NCI-H2171 treated with DMSO at 0.1 percent for 48 hours (cell line): Measurements from ENCODE around the gene THY1.
"Not testable (repeated sequence)": the region's sequence is repeated elsewhere in the genome, so short reads cannot be mapped to it uniquely, and the experiment has no call there.

Experiments
- DNase-seq: peaks from one replicate; lab custom pipeline; 2025; lab: John Stamatoyannopoulos, UW

The THY1 gene

DNA sequence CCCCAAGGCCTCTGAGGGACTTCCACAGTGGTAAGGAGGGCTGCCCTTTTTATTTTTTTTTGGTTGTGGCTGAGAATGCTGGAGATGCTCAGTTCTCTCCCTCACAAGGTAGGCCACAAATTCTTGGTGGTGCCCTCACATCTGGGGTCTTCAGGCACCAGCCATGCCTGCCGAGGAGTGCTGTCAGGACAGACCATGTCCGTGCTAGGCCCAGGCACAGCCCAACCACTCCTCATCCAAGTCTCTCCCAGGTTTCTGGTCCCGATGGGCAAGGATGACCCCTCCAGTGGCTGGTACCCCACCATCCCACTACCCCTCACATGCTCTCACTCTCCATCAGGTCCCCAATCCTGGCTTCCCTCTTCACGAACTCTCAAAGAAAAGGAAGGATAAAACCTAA is 4.2 kb downstream of the THY1 start:
- no peak for DNase-seq

DNA sequence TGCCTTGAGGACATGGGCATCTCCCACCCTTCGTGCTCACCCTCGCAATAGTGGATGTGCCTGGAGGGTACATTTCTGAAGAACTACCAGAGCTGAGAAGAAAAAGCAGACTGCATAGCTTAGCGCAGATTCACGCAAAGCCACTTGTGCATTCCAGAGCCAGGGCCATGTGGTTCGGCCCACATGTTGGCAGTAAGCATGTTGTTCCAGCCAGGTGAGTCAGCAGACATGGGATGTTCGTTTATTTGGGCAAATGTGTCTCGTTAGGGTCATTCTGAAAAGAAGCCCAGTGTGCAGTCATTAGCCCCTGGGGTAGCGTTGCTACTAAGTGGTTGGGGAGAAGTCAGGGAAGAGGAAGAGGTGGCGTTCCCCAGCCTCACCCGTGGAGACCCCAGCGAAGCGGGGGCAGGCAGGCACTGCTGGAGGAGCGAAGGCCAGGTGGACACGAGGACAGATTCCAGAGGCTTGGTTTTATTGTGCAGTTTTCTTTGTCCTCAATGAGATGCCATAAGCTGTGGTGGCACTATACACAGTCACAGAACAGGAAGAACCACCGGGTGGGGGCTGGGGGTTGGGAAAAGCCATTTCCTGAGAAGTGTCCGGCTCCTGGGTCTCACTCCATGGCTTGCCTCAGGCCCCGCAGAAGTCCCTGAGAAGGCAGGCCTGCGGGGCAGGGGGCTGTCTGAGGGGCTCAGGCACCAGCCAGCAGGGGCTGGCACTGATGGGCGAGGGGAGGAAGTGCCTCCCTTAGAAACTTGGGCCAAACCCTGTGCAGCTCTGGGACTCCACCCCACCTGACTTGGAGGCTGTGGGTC is 5.0 kb downstream of the THY1 start:
- no peak for DNase-seq

DNA sequence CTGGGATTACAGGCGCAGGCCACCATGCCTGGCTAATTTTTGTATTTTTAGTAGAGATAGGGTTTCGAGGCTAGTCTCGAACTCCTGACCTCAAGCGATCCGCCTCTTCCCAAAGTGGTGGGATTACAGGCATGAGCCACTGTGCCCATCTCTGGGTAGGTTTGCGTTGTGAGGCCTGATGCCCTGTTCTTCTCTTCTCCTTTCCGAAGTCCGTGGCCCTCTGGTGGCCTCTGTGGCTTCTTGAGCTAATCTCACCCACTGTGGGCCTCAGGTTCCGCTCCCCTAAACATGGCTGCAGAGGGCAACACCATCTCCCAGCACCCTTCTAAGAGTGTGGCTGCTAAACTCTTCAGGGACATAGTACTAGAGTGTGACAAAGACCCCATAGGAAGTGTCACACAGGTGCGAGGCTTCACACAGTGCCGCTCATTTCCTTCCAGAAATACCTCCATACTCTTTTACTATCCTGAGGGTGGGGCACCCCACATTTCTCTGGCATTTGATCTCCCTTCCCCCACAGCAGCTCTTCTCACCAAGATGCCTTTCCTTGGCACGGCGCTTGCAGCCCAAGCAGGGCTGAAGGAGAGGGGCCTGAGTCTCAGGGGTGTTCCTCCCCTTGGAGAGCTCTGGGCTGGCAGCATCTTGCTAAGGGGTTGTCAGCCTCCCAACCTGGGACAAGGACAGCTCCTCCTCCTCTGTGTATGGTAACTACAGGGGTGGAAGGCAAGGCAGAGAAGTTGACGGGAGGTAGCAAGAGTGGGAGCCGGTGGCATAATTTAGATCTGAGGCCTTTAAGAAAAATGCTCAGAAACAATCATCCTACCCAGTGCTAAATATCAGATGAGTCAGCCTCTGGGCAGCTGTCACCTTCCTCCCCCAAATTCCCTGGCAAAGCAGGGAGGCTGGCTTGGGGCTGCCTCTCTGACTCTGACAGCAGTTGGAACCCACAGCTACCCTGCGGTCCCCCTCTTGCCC is 6.1 kb downstream of the THY1 start:
- DNase-seq = no peak

DNA sequence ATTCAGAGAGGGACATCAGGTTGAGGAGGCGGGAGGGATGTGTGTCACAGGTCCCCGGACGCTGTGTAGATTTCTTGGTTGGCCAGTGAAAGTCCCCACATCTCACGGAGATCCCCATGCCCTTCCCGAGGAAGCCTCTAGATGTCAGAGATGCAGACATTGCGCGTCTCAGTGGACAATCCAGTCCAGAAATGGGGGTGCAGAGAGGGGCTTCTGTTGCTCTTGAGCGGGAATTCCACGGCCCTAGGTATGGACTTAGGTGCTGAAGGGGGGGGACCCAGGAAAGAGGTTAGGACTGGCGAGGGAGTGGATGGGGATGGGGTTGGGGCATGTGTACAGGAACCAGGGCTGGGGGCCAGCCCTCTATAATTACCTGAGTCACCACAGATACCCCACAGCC is 7.0 kb downstream of the THY1 start:
- DNase-seq = no peak

DNA sequence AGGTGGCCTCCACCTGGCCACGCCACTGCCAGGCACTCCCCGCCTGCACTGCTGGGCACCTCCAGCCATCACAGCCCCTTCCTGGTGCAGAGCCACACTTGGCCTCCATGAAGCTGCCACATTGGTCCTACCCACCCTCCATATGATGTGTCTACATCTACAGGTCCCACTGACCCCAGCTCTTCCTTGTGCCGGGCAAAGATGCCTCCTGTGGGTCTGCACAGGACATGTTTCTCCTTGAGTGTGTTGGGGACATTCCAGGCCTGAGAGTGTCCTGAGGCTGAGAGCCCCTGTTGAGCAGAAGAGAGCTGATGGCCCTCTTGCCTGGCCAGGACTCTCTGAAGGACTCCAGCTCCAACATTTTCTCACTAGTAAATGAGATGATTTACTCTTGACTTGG is 7.5 kb downstream of the THY1 start:
- DNase-seq = no peak

DNA sequence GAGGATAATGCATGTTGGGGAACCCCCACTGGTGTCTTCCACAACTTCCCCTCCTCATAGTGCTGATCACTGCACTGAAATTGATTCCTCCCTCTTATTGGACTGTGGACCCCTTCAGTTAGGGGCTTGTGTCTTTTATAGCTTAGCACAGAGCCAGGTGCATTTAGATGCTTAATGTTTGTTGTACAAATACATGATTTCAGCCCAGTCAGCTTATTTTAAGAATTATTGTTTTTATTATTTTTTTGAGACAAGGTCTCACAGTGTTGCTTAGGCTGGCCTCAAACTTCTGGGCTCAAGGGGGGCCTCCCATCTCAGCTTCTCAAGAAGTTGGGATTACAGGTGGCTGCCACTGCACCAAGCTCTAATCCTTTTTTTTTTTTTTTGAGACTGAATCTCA is 8.2 kb downstream of the THY1 start:
- DNase-seq = no peak

DNA sequence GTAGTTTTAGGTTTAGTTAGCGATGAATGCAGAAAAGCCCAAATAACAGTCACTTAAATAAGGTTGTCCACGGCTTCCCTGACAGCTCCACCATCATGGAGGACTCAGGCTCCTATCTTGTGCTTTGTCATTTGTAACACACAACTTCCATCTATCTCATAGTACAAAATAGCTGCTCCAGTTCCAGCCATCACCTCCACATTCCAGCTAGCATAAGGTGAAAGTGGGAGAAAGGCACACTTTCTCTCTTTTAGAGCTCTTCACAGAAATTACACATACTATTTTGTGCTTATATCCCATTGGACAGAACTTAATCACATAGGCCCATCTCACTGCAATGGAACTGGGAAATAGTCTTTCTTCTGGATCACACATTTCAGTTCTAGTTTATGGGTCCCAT is 8.7 kb downstream of the THY1 start:
- DNase-seq = no peak

DNA sequence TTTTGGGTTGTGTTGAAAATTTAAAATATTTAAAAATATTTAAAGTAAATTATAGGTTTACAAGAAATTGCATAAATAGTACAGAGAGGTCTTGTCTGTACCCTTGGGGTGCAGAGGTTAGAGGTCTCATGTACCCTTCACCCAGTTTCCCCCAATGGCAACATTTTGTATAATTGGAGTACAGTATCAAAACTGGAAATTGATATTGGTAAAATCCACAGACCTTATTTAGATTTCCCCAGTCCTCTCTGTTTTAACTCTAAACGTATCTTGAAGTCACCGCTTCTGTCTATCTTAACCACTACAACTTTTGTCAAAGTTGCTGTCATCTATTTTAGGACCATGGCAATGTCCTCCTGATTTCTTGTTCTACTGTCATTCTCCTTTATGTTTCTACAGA is 10.9 kb downstream of the THY1 start:
- no peak for DNase-seq

DNA sequence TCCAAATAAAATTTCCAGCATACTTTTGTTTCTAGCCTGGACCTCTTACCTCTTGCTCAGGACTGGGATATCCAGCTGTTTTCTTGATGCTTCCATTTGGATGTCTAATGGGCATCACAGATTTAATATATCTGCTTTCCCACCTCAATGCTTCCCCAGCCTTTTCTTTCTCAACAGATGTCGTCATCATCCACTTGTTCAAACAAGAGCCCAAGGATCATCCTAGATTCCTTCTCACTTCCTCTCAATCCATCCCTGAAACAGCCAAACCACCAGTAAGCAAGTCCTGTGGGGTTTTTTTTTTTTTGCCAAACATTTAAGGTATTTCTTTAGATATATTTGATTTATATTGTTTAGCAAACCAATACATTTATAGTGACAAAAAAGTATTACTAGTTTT is 12.5 kb downstream of the THY1 start:
- no peak for DNase-seq

DNA sequence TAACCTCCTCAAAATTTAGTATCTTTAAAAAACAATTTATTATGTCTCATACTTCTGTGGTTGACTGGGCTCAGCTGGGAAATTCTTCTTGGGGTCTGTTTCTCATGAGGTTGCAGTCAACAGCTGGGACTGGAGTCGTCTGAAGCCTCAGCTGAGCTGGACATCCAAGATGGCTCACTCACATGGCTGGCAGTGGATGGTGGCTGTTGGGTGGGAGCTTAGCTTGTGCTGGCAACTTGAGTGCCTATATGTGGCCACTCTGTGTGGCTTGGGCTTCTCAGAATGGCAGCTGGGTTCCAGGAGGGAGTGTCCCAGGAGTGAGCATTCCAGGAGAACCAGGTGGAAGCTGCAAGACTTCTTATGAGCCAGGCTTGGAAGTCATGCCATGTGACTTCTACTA is 13.2 kb downstream of the THY1 start:
- DNase-seq = no peak

DNA sequence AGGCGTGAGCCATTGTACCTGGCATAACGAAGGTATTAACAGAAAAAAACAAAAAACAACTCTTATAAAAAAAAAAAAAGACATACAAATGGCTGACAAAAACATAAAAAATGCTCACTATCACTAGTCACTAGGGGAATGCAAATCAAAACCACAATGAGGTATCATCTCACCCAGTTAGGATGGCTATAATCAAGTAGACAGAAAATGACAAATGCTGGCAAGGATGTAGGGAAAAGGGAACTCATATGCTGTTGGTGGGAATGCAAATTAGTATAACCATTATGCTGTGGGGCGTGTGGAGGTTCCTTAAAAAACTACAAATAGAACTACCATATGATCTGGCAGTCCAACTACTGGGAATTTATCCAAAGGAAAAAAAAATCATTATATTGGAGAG is 17.0 kb downstream of the THY1 start:
- DNase-seq = no peak

DNA sequence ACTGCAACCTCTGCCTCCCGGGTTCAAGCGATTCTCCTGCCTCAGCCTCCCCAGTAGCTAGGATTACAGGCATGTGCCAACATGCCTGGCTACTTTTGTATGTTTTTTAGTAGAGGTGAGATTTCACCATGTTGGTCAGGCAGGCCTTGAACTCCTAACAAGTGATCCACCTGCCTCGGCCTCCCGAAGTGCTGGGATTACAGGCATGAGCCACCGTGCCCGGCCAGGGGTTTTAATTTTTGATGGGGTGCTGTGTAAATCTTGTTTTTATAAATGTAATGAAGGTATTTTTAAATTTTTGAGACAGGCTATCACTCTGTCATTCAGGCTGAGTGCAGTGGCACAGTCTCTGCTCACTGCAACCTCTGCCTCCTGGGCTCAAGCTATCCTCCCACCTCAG is 17.5 kb downstream of the THY1 start:
- not testable (repeated sequence) for DNase-seq

DNA sequence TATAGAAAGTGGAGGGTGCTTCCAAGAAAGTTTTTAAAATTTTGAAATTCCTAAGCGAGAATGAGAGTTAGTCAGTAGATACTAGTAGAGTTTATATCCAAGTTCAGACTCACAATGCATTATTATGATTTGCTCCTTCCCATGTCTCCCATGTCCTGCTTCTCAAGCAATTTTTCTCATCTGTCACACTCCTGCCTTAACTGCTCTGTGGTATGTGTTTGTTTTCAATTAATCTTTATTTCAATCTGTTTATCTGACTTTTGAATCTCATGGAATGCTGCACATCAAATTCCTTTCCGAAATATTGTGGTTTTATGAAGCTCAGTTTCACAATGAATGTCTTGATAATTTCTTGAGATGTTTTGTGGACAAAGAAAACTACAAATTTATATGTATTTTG is 18.1 kb downstream of the THY1 start:
- DNase-seq = no peak

DNA sequence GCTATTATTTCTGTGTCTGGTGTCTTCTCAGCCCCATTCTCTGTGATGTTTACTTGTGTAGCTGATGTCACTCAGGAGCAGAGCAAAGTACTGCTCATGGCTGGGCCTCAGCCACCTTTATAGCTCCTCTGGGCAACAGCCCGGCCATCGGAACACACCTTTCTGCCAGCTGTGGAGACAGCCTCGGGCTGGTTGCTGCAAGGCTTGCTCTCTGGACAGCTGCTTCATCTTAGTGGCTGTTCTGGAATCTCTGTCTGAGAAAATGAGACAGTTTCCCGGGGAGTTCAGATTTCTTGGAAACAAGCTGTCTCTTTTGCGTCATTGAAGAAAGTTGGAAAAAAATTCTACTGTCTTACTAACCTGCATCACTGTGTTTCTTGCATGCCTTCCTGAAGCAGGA is 20.0 kb downstream of the THY1 start:
- no peak for DNase-seq

DNA sequence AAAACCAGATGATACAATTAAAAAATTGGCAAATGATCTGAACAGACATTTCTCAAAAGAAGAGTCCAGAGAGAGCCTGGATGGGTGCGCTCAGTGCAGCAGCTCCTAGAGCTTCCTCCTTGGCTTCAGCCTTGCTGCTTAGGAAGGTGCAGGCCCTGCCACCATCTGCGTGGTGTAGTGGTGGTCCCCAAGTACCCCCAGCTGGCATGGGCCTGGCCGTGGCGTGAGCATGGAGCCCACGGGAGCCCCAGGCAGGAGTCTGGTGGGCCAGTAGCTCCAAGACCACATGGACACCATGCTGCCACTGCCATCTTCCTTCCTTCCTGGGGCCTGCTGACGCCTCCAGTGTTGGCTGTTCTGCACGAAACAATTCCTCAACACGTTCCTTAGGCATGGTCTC is 20.5 kb downstream of the THY1 start:
- DNase-seq = no peak

DNA sequence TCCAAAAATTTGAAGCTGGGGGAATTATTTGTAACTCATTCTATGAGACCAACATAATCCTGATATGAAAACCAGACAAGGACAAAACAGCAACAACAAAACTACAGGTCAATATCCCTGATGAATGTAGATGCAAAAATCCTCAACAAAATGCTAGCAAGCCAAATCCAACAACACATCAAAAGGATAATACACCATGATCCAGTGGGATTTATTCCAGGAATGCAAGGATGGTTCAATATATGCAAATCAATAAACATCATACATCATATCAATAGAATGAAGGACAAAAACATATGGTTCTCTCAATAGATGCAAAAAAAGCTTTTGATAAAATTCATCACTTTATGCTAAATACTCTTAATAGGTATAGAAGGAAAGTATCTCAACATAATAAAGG is 22.1 kb downstream of the THY1 start:
- DNase-seq = no peak

DNA sequence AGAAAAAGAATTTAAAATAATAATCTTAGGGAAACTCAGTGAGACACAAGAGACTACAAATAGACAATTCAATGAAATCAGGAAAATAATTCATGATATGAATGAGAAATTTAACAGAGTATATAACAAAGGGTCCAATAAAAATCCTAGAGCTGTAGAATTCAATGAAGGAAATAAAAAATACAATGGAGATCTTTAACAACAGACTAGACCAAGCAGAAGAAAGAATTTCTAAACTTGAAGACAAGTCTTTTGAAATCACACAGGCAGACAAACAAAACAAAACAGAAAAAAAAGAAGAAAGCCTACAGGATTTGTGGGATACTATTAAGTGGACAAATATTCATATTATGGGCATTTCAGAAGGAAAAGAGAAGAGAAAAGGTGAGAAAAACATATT is 25.2 kb downstream of the THY1 start:
- DNase-seq = no peak

DNA sequence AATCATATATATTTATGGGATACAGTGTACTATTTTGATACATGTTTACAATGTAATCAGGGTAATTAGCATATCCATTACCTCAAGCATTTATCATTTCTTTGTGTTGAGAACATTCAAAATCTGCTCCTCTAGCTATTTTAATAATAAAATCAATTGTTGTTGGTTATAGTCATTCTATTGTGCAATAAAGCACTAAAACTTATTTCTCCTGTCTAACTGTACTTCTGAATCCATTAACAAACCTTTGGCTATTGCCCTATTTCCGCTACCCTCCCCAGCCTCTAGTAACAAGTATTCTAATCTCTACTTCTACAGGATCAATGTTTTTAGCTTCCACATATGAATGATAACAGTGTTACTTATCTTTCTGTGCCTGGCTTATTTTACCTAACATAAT is 26.1 kb downstream of the THY1 start:
- DNase-seq = no peak

DNA sequence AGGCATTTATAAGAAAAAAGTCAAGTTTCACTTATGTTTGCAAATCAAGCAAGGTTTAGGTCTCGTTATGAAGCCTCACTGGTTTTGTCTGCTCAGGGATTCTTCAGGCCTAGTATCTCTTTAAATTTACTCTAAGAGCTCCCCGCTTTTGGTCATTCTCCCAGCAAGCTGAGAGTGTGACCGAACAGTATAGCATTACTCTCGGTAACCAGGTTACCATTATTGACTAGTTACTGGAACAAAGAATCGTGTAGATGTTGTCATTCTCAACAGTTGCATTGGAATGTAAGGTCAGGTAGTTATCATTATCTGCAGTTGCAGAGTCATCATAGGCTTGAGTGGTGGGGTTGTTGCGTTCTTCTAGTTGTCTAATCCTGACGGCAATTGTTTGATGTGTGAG is 31.7 kb downstream of the THY1 start:
- DNase-seq = no peak

DNA sequence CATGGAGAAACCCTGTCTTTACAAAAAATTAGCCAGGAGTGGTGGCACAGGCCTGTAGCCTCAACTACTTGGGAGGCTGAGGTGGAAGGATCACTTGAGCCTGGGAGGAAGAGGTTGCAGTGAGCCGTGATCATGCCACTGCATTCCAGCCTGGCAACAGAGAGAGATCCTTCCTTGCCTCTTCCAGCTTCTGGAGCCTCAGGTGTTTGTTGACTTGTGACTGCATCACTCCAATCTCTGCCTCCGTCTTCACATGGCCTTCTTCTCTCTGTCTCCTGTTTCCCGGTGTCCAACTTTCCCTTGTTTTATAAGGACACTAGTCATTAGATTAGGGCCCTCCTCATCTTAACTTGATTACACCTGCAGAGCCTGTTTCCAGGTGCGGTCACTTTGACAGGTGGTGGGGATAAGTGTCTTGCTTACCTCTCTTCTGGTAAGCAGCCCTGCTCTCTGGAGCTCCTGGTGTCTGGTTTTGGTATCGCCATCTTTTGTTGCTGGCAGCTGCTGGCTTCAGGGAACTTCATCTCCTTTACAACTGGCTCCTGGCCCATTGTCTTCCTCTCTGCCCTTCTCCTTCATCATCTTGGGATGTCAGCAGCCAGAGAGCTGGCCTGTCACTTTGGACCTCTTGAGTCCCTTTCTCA is 33.2 kb downstream of the THY1 start:
- no peak for DNase-seq

DNA sequence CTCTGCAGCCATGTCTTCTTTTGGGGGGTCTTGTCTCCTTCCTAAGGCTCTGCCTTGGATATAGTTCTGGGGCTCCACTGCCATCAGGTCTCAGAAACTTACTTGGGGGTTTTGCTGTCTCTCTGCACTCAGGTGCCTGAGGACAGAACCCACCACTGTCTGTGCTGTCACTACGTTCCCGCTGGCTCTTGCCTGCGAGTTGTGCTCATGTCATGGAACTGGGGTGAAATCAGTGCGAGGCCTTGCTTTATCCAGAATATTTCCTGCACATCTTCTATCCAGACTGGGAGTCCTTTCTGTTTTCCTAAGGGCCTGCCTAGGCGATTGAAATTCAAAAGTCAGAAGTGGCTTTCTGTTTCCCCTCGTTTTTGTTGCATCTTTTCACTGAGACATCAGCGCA is 34.9 kb downstream of the THY1 start:
- no peak for DNase-seq

DNA sequence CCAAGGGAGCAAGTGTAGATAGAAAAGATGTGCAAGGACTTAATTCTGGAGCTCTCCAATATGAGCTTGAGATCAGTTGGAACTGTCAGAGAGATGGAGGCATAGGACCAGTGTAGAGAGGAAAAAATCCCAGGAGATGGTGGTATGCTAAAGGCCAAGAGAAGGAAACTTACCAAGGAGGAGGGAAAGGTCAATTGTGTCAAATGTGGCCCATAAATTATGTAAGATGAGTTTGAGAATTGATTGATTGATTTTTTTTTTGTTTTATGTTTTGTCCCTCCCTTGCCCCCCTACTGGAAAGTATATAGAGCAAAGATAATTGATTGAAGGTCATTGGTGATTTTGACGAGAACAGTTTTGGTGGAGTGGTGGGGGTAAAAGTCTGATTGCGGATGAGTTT is 38.6 kb downstream of the THY1 start:
- no peak for DNase-seq

DNA sequence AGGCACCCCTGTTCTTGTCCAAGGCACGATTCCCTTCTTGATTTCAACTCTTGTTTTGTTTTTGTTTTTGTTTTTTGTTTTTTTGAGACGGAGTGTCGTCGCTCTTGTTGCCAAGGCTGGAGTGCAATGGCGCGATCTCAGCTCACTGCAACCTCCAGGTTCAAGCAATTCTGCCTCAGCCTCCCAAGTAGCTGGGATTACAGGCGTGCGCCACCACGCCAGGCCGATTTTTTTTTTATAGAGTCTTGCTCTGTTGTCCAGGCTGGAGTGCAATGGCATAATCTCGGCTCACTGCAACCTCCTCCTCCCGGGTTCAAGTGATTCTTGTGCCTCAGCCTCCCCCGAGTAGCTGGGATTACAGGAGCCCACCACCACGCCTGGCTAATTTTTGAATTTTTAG is 40.5 kb downstream of the THY1 start:
- not testable (repeated sequence) for DNase-seq
